Endodermal cell (in vitro differentiated cells): Measurements from ENCODE around the gene AHNAK2. TPM values are rescaled to one million over a fixed set of nuclear protein-coding genes. Genes with fewer than 3 reads are reported as not detected.

Experiments used
- DNase-seq: peaks from one replicate; pipeline ENCODE4 v3.0.0-alpha.2; 2017
- H3K27ac ChIP-seq: 2 replicates; pipeline ENCODE4 v1.5.1; 2013; ENCODE audit warnings: mild to moderate bottlenecking, low read depth, low read length, moderate library complexity
- H3K27me3 ChIP-seq: 2 replicates; pipeline ENCODE4 v1.6.1; 2013; ENCODE audit warnings: mild to moderate bottlenecking, low read length, moderate library complexity; ENCODE audit not compliant: insufficient read depth, control insufficient read depth, poor library complexity, severe bottlenecking
- H3K36me3 ChIP-seq: 2 replicates; pipeline ENCODE4 v1.7.0; 2013; ENCODE audit warnings: mild to moderate bottlenecking, low read length, moderate library complexity; ENCODE audit not compliant: control insufficient read depth, insufficient read depth
- H3K4me1 ChIP-seq: one replicate; pipeline ENCODE4 v1.7.0; 2013; ENCODE audit warnings: low read length; ENCODE audit not compliant: control insufficient read depth, insufficient read depth
- H3K4me3 ChIP-seq: 2 replicates; pipeline ENCODE4 v1.5.1; 2013; ENCODE audit warnings: mild to moderate bottlenecking, low read length, moderate library complexity
- H3K9ac ChIP-seq: 2 replicates; pipeline ENCODE4 v1.6.1; 2013; ENCODE audit warnings: mild to moderate bottlenecking, low read length, moderate library complexity; ENCODE audit not compliant: poor library complexity, severe bottlenecking; ENCODE audit errors: extremely low read depth
- H3K9me3 ChIP-seq: 2 replicates; pipeline ENCODE4 v1.6.1; 2013; ENCODE audit warnings: mild to moderate bottlenecking, low read length, moderate library complexity; ENCODE audit not compliant: control insufficient read depth
- H3K27ac Mint-ChIP-seq: 2 replicates; pipeline ENCODE4 v1.8.0; 2020; ENCODE audit warnings: mixed read lengths
- H3K27me3 Mint-ChIP-seq: 2 replicates; pipeline ENCODE4 v1.8.0; 2021; ENCODE audit warnings: mild to moderate bottlenecking, mixed read lengths; ENCODE audit not compliant: insufficient read depth
- H3K36me3 Mint-ChIP-seq: 2 replicates; pipeline ENCODE4 v1.8.0; 2020; ENCODE audit warnings: low read depth, mixed read lengths
- H3K4me1 Mint-ChIP-seq: 2 replicates; pipeline ENCODE4 v1.8.0; 2020; ENCODE audit warnings: mixed read lengths
- H3K4me3 Mint-ChIP-seq: 2 replicates; pipeline ENCODE4 v1.8.0; 2020; ENCODE audit warnings: mild to moderate bottlenecking, moderate library complexity, mixed read lengths
- H3K9me3 Mint-ChIP-seq: 2 replicates; pipeline ENCODE4 v1.8.0; 2020; ENCODE audit warnings: mild to moderate bottlenecking, mixed read lengths
- WGBS, 2 experiments: methylation state at CpG; one replicate each; pipeline versions ENCODE4 v1.1.5 to v1.1.7; 2013; ENCODE audit warnings: missing lambda C conversion rate in 2 of 2, mixed read lengths in 1 of 2; ENCODE audit not compliant: insufficient coverage in 1 of 2, insufficient read length in 1 of 2; 5-methylcytosine and 5-hydroxymethylcytosine counted together
- total RNA-seq, 2 donors: library from RNA; stranded (reverse); fragmentation: NEBNext Ultra II Directional in 1 of 2; extraction: Animal tissue kit (Norgen Biotek cat#: 25700) in 1 of 2; gene quantifications; 2 replicates in 1 of 2; 3 replicates in 1 of 2; pipeline ENCODE4 v1.2.1, GENCODE V29; 2021
- TF ChIP-seq, protein P1 (sequence below): fragments of 200-600 bp; sonication (generic); conservative IDR thresholded peaks from 2 replicates; pipeline ENCODE4 v1.5.0; 2021; ENCODE audit warnings: antibody characterized with exemption, mild to moderate bottlenecking

AHNAK2 gene
- total RNA-seq, 2 donors from 2014 or later, result 0.93 to 2.2 TPM

DNA sequence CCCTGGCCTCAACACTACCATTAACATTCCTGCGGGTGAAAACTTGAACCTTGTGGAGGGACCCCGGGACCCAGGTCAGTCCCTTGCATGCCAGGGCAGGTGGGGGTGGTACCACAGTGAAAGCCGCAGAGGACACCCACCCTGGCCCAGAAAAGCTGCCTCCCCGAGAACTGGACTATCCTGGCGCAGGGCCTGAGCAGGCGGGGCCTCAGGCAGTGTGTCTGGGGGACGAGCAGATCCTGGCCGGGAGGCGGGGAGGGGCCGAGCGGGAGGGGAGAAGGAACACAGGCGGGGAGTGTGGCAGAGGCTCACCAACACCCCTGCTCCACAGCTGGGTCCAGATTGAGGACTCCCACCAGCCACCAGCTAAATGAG is 10.0 kb downstream of the AHNAK2 start:
- no peaks in the 10 kb centered on the region for H3K36me3 Mint-ChIP-seq
- H3K4me3 ChIP-seq, result no peak overlapping the region
- H3K9me3 ChIP-seq, result no peaks in the 10 kb centered on the region
- H3K27me3 Mint-ChIP-seq, result peaks cover 5% of the 10 kb centered on the region
- H3K9ac ChIP-seq, result no peak overlapping the region
- no peaks in the 10 kb centered on the region for H3K27me3 ChIP-seq
- no peaks in the 10 kb centered on the region for H3K4me1 ChIP-seq
- DNase-seq, result peak; percentile 80
- no peaks in the 10 kb centered on the region for H3K36me3 ChIP-seq
- H3K4me3 Mint-ChIP-seq, result peak overlapping the region; percentile 33
- no peak overlapping the region for H3K27ac Mint-ChIP-seq
- WGBS, 2 experiments, result 40 to 59% methylated on average over 1 to 12 of the region's 12 CpGs
- TF ChIP-seq, protein P1, sequence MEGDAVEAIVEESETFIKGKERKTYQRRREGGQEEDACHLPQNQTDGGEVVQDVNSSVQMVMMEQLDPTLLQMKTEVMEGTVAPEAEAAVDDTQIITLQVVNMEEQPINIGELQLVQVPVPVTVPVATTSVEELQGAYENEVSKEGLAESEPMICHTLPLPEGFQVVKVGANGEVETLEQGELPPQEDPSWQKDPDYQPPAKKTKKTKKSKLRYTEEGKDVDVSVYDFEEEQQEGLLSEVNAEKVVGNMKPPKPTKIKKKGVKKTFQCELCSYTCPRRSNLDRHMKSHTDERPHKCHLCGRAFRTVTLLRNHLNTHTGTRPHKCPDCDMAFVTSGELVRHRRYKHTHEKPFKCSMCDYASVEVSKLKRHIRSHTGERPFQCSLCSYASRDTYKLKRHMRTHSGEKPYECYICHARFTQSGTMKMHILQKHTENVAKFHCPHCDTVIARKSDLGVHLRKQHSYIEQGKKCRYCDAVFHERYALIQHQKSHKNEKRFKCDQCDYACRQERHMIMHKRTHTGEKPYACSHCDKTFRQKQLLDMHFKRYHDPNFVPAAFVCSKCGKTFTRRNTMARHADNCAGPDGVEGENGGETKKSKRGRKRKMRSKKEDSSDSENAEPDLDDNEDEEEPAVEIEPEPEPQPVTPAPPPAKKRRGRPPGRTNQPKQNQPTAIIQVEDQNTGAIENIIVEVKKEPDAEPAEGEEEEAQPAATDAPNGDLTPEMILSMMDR, result no peak
- peaks cover 3% of the 10 kb centered on the region for H3K4me1 Mint-ChIP-seq
- no peak overlapping the region for H3K27ac ChIP-seq
- H3K9me3 Mint-ChIP-seq, result no peaks in the 10 kb centered on the region

DNA sequence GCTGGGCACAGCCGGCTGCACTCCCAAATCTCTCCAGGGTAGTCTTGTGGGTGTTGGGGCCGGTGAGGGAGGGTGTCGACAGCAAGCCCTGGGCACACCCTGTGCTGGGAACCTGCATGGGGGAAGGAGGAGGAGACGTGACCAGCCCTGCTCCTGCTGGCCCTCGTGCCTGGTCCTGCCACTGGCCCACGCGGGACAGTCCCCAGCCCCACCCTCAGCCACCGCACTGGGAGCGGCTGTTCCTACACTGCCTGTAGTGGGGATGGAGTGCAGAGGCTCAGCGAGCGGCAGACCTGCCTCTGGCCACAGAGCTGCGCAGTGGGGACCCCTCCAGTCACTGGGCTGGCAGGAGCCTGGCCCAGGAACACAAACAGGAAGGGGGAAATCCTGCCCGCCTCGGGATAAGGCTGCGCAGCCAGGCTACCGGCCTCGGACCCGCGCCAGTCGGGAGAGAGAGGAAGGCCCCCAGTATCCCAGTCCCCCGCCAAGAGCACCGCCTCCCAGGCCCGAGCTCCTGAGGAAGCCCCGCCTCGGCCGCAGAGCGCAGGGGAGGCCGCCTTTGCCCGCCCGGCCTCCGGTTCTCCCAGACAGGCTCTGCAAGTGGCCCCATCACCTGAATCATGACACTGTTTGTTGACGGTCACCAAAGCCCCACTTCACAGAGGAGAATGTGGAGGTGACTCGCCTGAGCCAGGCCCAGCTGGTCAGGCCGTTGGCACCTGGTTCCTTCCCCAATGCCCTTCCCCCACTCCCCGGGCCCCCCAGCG is 10.6 kb downstream of the AHNAK2 start:
- no peak overlapping the region for H3K4me3 ChIP-seq
- H3K27ac ChIP-seq, result no peak overlapping the region
- H3K36me3 Mint-ChIP-seq, result no peaks in the 10 kb centered on the region
- no peaks in the 10 kb centered on the region for H3K9me3 ChIP-seq
- no peaks in the 10 kb centered on the region for H3K36me3 ChIP-seq
- H3K4me3 Mint-ChIP-seq, result peak overlapping the region; percentile 33
- no peak overlapping the region for H3K27ac Mint-ChIP-seq
- DNase-seq, result peak; percentile 85
- no peaks in the 10 kb centered on the region for H3K27me3 ChIP-seq
- 20 to 25% methylated on average over 19 to 35 of the region's 36 CpGs for WGBS, 2 experiments
- H3K9ac ChIP-seq, result no peak overlapping the region
- peaks cover 3% of the 10 kb centered on the region for H3K4me1 Mint-ChIP-seq
- TF ChIP-seq, protein P1, result no peak
- H3K9me3 Mint-ChIP-seq, result no peaks in the 10 kb centered on the region
- H3K4me1 ChIP-seq, result no peaks in the 10 kb centered on the region
- H3K27me3 Mint-ChIP-seq, result peaks cover 10% of the 10 kb centered on the region

DNA sequence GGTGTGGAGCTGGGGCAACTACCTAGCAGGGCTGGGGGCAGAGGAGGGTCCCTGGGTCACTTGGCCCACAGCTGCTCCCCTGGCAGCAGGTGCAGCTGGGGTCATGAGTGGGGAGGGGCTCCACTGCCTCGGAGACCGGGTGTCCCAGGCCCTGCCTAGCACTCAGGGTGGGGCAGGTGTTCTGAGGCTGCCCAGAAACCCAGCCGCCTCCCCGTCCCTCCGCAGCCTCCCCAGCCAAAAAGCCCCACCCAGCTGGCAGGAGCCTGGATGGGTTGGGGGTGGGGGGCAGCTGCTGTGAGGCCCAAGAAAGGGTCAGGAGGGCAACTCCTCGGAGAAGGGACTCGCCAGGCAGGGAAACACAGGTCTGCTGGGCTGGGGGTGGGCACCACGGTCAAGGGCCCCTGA is 11.2 kb downstream of the AHNAK2 start:
- Histone ChIP-seq H3K9ac (no peak overlapping the region), H3K9me3 (no peaks in the 10 kb centered on the region), H3K4me3 (no peak overlapping the region), H3K27ac (no peak overlapping the region), H3K36me3 (no peaks in the 10 kb centered on the region), H3K4me1 (no peaks in the 10 kb centered on the region), H3K27me3 (no peaks in the 10 kb centered on the region)
- Mint-ChIP-seq H3K4me3 (no peak overlapping the region), H3K9me3 (no peaks in the 10 kb centered on the region), H3K4me1 (peaks cover 3% of the 10 kb centered on the region), H3K27me3 (peaks cover 12% of the 10 kb centered on the region), H3K27ac (no peak overlapping the region), H3K36me3 (no peaks in the 10 kb centered on the region)
- TF ChIP-seq, protein P1, result no peak
- WGBS, 2 experiments, result 87% methylated on average over 8 of the region's 8 CpGs; no CpG with 5 or more reads in 1 of the 2 experiments
- no peak for DNase-seq
